BJ (cell line): ENCODE results near the gene SKAP1. TPM values are rescaled to one million over a fixed set of nuclear protein-coding genes. Genes with fewer than 3 reads are reported as not detected.

Source experiments
- CTCF ChIA-PET: fragments of 350-600 bp; formaldehyde crosslinking; extraction: SDS; loops from one replicate; lab custom pipeline; 2021; ENCODE audit warnings: antibody characterized with exemption, inconsistent platforms; lab: Yijun Ruan, JAX
- POLR2A ChIA-PET: fragments of 300-600 bp; sonication (Branson Sonifier 250); formaldehyde crosslinking; extraction: SDS; loops from one replicate; lab custom pipeline; 2021; ENCODE audit warnings: antibody characterized with exemption; lab: Charles Lee
- DNase-seq: peaks from one replicate; pipeline ENCODE4 v3.0.0-alpha.2; 2011; ENCODE audit warnings: low read depth
- H3K27me3 ChIP-seq: 2 replicates; pipeline ENCODE4 v1.6.0; 2011; ENCODE audit warnings: low read length; ENCODE audit not compliant: control insufficient read depth, insufficient read depth
- H3K36me3 ChIP-seq: 2 replicates; pipeline ENCODE4 v1.5.1; 2011; ENCODE audit warnings: low read length; ENCODE audit not compliant: control insufficient read depth, insufficient read depth
- H3K4me3 ChIP-seq: 2 replicates; pipeline ENCODE4 v1.5.1; 2011; ENCODE audit warnings: low read depth, mild to moderate bottlenecking, control low read depth, low read length
- polyA plus RNA-seq: library from polyadenylated mRNA; depleted of rRNA; stranded (reverse); fragments of >200 nt; gene quantifications from 2 replicates; pipeline ENCODE4 v1.2.3, GENCODE V29; 2011
- TF ChIP-seq, protein P1 (sequence below): IDR thresholded peaks from 2 replicates; pipeline ENCODE4 v1.5.1; 2011; ENCODE audit warnings: low read depth, mild to moderate bottlenecking, control low read depth, inconsistent platforms, low read length, moderate library complexity; ENCODE audit not compliant: insufficient read depth

SKAP1 gene
- polyA plus RNA-seq, 1 experiment = not detected

DNA sequence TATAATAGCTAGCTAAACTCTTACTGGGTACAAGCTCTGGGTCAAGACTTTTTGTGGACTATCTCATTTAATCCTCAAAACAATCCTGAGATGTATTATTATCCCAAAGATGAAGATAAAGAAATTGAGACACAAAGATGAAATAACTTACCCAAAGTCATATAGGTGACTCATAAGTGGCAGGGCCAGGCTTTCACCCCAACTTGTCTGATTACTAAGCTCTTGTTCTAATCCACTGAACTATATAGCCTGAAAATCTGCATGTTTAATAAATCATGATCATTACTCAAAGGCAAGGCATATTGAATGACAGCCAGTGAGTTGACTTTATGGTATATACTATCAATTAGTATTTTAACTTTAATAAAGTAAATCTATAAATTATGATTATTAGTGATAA is 77.4 kb downstream of the SKAP1 start:
- H3K27me3 ChIP-seq = peaks cover 9% of the 10 kb centered on the region

DNA sequence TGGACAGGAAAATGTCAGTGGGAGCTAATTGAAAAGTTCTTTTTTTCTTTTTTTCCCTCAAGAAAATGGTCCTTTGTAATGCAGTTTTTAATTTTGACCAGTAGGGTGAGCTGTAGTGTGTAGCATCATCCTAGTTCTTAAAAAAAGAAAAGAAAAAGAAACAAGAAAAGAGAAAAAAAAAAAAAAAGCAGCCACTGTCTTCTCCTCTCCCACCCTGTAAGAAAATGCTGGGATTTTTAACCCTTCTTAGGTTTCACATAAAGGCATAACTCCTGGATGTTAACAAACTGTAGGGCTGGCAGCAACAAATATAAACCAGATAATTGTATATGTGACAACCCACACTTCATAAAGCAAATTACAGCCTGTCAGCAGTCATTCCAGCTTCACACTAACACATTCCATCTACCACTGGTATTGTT is 78.1 kb downstream of the SKAP1 start:
- H3K4me3 ChIP-seq = no peak overlapping the region
- TF ChIP-seq, protein P1, sequence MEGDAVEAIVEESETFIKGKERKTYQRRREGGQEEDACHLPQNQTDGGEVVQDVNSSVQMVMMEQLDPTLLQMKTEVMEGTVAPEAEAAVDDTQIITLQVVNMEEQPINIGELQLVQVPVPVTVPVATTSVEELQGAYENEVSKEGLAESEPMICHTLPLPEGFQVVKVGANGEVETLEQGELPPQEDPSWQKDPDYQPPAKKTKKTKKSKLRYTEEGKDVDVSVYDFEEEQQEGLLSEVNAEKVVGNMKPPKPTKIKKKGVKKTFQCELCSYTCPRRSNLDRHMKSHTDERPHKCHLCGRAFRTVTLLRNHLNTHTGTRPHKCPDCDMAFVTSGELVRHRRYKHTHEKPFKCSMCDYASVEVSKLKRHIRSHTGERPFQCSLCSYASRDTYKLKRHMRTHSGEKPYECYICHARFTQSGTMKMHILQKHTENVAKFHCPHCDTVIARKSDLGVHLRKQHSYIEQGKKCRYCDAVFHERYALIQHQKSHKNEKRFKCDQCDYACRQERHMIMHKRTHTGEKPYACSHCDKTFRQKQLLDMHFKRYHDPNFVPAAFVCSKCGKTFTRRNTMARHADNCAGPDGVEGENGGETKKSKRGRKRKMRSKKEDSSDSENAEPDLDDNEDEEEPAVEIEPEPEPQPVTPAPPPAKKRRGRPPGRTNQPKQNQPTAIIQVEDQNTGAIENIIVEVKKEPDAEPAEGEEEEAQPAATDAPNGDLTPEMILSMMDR = peak; percentile 64
- ChIA-PET CTCF (interaction anchor here (0.7 to 2.6 kb wide), 24 partner anchors 10 to 273 kb away, joined by 3 to 11 read pairs (median 4); no protein-coding TSS in a partner anchor), POLR2A (no interaction called here)
- peaks cover 9% of the 10 kb centered on the region for H3K27me3 ChIP-seq
- DNase-seq = no peak
- no peaks in the 10 kb centered on the region for H3K36me3 ChIP-seq

More for the DNA sequence above, 77.4 kb downstream of the SKAP1 start:
- Histone ChIP-seq H3K36me3 (no peaks in the 10 kb centered on the region), H3K4me3 (no peak overlapping the region)
- TF ChIP-seq, protein P1 = no peak
- ChIA-PET CTCF (interaction anchor here (0.7 to 2.6 kb wide), 16 partner anchors 11 to 266 kb away, joined by 3 to 11 read pairs (median 4); no protein-coding TSS in a partner anchor), POLR2A (no interaction called here)
- no peak for DNase-seq

DNA sequence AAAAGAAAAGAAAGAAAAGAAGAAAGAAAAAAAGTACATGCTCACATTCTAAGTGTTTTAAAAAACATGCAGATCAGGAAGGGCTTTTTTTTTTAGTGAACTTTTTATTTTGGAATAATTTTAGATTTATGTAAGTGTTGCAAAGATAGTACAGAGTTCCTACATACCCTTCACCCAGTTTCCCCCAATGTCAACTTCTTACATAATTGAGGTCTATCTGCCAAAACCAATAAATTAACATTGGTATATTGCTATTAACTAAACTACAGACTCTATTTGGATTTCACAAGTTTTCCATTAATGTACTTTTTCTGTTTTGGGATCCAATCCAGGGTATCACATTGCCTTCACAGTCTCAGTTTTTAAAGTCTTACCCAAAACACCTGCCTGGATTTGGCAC is 81.7 kb downstream of the SKAP1 start:
- peaks cover 9% of the 10 kb centered on the region for H3K27me3 ChIP-seq
- ChIA-PET POLR2A (no interaction called here), CTCF (interaction anchor here (2.6 kb wide), 1 partner anchor 12 kb away, joined by 9 read pairs; no protein-coding TSS in a partner anchor)
- no peaks in the 10 kb centered on the region for H3K36me3 ChIP-seq
- H3K4me3 ChIP-seq = no peak overlapping the region
- TF ChIP-seq, protein P1 = no peak
- DNase-seq = no peak

DNA sequence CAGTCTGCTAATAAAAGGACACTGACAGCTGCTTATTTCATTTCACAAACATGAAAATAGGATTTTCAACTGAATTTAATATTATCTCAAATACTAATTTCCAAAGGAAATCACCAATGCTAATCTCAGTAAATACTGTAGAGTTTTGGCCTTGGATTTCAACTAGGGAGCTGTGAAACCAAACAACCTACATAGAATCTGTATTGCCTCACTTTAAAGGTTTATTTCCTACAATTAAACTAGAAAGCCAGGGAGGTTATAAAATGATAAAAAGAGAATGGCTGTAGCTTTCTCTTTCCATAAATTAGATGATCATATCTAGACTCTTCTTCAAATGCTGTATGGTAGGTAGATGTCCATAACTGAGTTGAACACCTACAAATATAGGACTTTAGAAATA is 82.8 kb downstream of the SKAP1 start:
- POLR2A ChIA-PET = no interaction called here

DNA sequence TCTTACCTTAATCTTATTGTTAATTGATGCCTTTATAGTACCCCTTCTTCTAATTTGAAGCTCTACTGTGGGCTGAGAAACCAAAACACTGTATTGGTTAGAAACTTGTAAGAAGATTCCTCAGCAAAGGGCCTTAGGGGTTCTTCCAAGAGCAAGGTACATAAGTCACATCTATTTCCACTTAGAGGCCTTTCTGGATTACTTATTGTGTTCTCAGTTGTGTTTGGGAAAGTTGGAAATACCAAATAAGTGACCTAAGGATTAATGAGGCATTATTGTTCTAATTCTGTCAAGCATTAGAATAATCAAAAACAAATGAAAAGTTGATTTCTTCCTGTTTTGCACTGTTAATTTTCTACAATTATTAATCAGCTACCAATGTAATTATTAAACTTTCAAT is 85.8 kb downstream of the SKAP1 start:
- DNase-seq = no peak
- TF ChIP-seq, protein P1 = no peak
- ChIA-PET POLR2A (no interaction called here), CTCF (interaction anchor here (1.0 kb wide), 1 partner anchor 244 kb away, joined by 3 read pairs; no protein-coding TSS in a partner anchor)
- H3K27me3 ChIP-seq = peaks cover 7% of the 10 kb centered on the region
- H3K4me3 ChIP-seq = no peak overlapping the region
- no peaks in the 10 kb centered on the region for H3K36me3 ChIP-seq

More for the DNA sequence above, 82.8 kb downstream of the SKAP1 start:
- TF ChIP-seq, protein P1 = no peak
- peaks cover 7% of the 10 kb centered on the region for H3K27me3 ChIP-seq
- H3K4me3 ChIP-seq = no peak overlapping the region
- CTCF ChIA-PET = interaction anchor here (0.6 to 2.6 kb wide), 4 partner anchors 11 to 271 kb away, joined by 3 to 9 read pairs (median 3); no protein-coding TSS in a partner anchor
- DNase-seq = no peak
- no peaks in the 10 kb centered on the region for H3K36me3 ChIP-seq
